Measurements from ENCODE around the gene ATG4D.

- TF ChIP-seq, protein P1, sequence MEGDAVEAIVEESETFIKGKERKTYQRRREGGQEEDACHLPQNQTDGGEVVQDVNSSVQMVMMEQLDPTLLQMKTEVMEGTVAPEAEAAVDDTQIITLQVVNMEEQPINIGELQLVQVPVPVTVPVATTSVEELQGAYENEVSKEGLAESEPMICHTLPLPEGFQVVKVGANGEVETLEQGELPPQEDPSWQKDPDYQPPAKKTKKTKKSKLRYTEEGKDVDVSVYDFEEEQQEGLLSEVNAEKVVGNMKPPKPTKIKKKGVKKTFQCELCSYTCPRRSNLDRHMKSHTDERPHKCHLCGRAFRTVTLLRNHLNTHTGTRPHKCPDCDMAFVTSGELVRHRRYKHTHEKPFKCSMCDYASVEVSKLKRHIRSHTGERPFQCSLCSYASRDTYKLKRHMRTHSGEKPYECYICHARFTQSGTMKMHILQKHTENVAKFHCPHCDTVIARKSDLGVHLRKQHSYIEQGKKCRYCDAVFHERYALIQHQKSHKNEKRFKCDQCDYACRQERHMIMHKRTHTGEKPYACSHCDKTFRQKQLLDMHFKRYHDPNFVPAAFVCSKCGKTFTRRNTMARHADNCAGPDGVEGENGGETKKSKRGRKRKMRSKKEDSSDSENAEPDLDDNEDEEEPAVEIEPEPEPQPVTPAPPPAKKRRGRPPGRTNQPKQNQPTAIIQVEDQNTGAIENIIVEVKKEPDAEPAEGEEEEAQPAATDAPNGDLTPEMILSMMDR (IDR thresholded peaks at IDR 0.05) = no peak
- no peak for TF ChIP-seq POLR2A (IDR thresholded peaks at IDR 0.05)
Observed at GRCh38 chr19:10516671-10517286, 26.9 kb upstream of the ATG4D start.
